Measurements from ENCODE around the gene USP34.

- no peak for TF ChIP-seq ARNTL (CRISPR knock-in tag; IDR thresholded peaks at IDR 0.05; ENCODE audit: borderline replicate concordance, low read depth)
- no peak for TF ChIP-seq PATZ1 (CRISPR knock-in tag; IDR thresholded peaks at IDR 0.05; ENCODE audit: borderline replicate concordance)
- TF ChIP-seq BACH2 (CRISPR knock-in tag; IDR thresholded peaks at IDR 0.05; ENCODE audit: borderline replicate concordance), result no peak
- no peak for TF ChIP-seq TOX (CRISPR knock-in tag; IDR thresholded peaks at IDR 0.05; ENCODE audit: borderline replicate concordance)
- no peak for TF ChIP-seq GLIS3 (CRISPR knock-in tag; IDR thresholded peaks at IDR 0.05)
- no peak for TF ChIP-seq CSDC2 (CRISPR knock-in tag; IDR thresholded peaks at IDR 0.05)
- TF ChIP-seq CREB5 (CRISPR knock-in tag; IDR thresholded peaks at IDR 0.05; ENCODE audit: low read depth), result no peak
- TF ChIP-seq ZC3H10 (CRISPR knock-in tag; IDR thresholded peaks at IDR 0.05), result no peak
- no peak for TF ChIP-seq ZFP30 (CRISPR knock-in tag; IDR thresholded peaks at IDR 0.05)
- no peak for TF ChIP-seq CSRNP3 (CRISPR knock-in tag; IDR thresholded peaks at IDR 0.05)
- TF ChIP-seq ZNF70 (CRISPR knock-in tag; IDR thresholded peaks at IDR 0.05), result no peak
- TF ChIP-seq TSHZ2 (CRISPR knock-in tag; IDR thresholded peaks at IDR 0.05), result no peak
- no peak for TF ChIP-seq RARB (CRISPR knock-in tag; IDR thresholded peaks at IDR 0.05)
These were observed 289.4 kb downstream of the USP34 start for GRCh38 chr2:61181382-61182058.
